ENCODE measurements around the gene CYSTM1. TPM values are rescaled to one million over a fixed set of nuclear protein-coding genes. Genes with fewer than 3 reads are reported as not detected.

The CYSTM1 gene
- total and polyA plus RNA-seq, 2 donors (not counting 3 experiments of a cell fraction or from before 2014, with no cell fraction given), result 28.9 to 41.5 TPM

DNA sequence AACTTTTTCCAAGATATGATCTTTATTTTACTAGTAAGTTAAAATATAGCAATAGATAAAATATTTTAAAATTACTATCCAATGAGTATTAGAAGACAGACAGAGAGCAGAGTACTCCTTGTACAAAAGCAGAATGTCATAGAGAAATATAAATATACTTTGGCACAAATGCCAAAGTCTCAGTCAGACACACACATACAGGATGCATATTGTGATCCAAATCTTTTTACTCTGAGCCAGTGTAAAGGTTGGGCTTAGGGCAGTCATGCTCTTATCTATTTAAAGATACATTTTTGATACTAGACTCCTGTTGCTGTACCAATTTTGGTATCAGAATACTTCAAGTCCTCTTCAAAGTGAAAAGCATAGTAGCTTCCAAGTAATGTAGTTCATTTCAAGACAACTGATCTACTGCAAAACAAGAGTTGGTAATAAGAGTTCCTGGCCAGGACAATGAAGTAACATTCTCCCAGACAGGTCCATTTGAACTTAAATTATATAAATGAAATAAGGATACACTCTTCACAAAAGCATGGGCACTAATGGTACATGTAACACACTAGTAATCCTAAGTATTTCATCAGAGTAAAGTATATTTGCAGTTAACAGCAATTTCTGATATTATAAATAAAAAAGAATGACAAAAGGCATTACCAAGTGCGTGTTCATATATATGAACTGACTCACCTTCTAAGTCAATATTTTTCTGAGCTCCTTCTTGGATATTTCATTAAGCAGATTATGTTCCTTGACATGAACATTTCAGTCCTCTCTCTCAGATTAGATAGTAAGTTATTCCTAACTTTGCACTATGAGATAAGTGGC is 117.4 kb downstream of the CYSTM1 start:
- peak overlapping the region; percentile 68 for H3K9ac ChIP-seq (replicated peaks; ENCODE audit: extremely low read depth, insufficient read depth, low read length)
- no peaks in the 10 kb centered on the region for H3K9me3 ChIP-seq (replicated peaks; ENCODE audit: control insufficient read depth, insufficient read depth, low read length)
- FAIRE-seq, result no peak
- no peak overlapping the region for H2AFZ ChIP-seq (ENCODE audit: low read depth, low read length)
- no peak for TF ChIP-seq MYC (IDR thresholded peaks at IDR 0.05; ENCODE audit: low read depth, low read length)
- TF ChIP-seq JUN (IDR thresholded peaks at IDR 0.05; ENCODE audit: borderline replicate concordance, insufficient read depth, insufficient read length, low read depth), result peak; percentile 19
- TF ChIP-seq POLR2AphosphoS5 (IDR thresholded peaks at IDR 0.05; ENCODE audit: insufficient read depth, low read depth, low read length), result no peak
- peak; percentile 25 for TF ChIP-seq GATA2 (IDR thresholded peaks at IDR 0.05; ENCODE audit: insufficient read depth, insufficient read length, low read depth, low read length)
- ChIA-PET POLR2A (interaction anchor here (1.1 kb wide), 1 partner anchor 20 kb away, joined by 3 read pairs; no protein-coding TSS in a partner anchor), CTCF (interaction anchor here (1.0 to 3.3 kb wide), 9 partner anchors 11 to 53 kb away, joined by 3 to 16 read pairs (median 5); partner anchors contain the start of genes HBEGF and PFDN1)
- dilution Hi-C loops (cut with MboI; ENCODE audit: extremely low pct_ligation_motif_present, low sequenced_read_pairs), result no loop called here
- no peaks in the 10 kb centered on the region for H3K9me1 ChIP-seq (replicated peaks; ENCODE audit: control insufficient read depth, extremely low read depth, insufficient read depth, low read length)
- intact Hi-C loops (cut with micrococcal nuclease), result loop anchor here (1.0 to 2.0 kb wide), 4 partner anchors 8 to 48 kb away; no protein-coding TSS in a partner anchor
- H3K4me3 ChIP-seq (replicated peaks in 1 of 3; ENCODE audit: insufficient read depth in 1 of 3, low read depth in 1 of 3, low read length in 3 of 3), result no peak overlapping the region
- peaks cover 2% of the 10 kb centered on the region for H4K20me1 ChIP-seq (replicated peaks; ENCODE audit: control insufficient read depth, extremely low read depth, insufficient read depth, low read length)
- peak overlapping the region; percentile 49 for H3K4me2 ChIP-seq (ENCODE audit: insufficient read depth, low read length)
- BruUV-seq (replicated peaks), result no TSS peak
- peak; percentile 79 for DNase-seq (ENCODE audit: low read depth, low spot score)
- peaks cover 60% of the 10 kb centered on the region for H3K4me1 ChIP-seq (ENCODE audit: control insufficient read depth, extremely low read depth, insufficient read depth, low read length)
- H3K27me3 ChIP-seq (ENCODE audit: control insufficient read depth in 2 of 2, insufficient read depth in 2 of 2, low read length in 2 of 2), result no peaks in the 10 kb centered on the region
- H3K36me3 ChIP-seq (ENCODE audit: control insufficient read depth in 2 of 2, extremely low read depth in 1 of 2, insufficient read depth in 2 of 2, low read length in 2 of 2), result no peaks in the 10 kb centered on the region
- H3K27ac ChIP-seq (ENCODE audit: insufficient read depth, low read depth, low read length), result peak overlapping the region; percentile 85
- peaks cover 90% of the 10 kb centered on the region for H3K79me2 ChIP-seq (ENCODE audit: control insufficient read depth, insufficient read depth, low read length)

Other genes starting within 250 kb of the CYSTM1 start
- 0.30 and 0.42 TPM in 2 replicates for gene NRG2, start 131.9 kb upstream of the CYSTM1 start, total RNA-seq
- gene NRG2, start 131.9 kb upstream of the CYSTM1 start, polyA plus RNA-seq, result 0.26 and 0.30 TPM in 2 replicates
- gene PURA, start 61.1 kb upstream of the CYSTM1 start, total RNA-seq, result 8.1 and 8.2 TPM in 2 replicates
- gene PURA, start 61.1 kb upstream of the CYSTM1 start, polyA plus RNA-seq, result 1.1 and 1.3 TPM in 2 replicates
- 2.4 and 3.3 TPM in 2 replicates for gene IGIP, start 49.3 kb upstream of the CYSTM1 start, total RNA-seq
- gene IGIP, start 49.3 kb upstream of the CYSTM1 start, polyA plus RNA-seq, result 0.62 and 0.86 TPM in 2 replicates
- 107 and 108 TPM in 2 replicates for gene PFDN1, start 127.9 kb downstream of the CYSTM1 start, total RNA-seq
- 156 and 158 TPM in 2 replicates for gene PFDN1, start 127.9 kb downstream of the CYSTM1 start, polyA plus RNA-seq
- gene HBEGF, start 171.4 kb downstream of the CYSTM1 start, total RNA-seq, result 33.2 and 35.3 TPM in 2 replicates
- 62.9 and 79.8 TPM in 2 replicates for gene HBEGF, start 171.4 kb downstream of the CYSTM1 start, polyA plus RNA-seq
- not detected in 2 replicates for gene SLC4A9, start 185.0 kb downstream of the CYSTM1 start, total RNA-seq
- gene SLC4A9, start 185.0 kb downstream of the CYSTM1 start, polyA plus RNA-seq, result not detected in 2 replicates
- gene ANKHD1, start 226.6 kb downstream of the CYSTM1 start, total RNA-seq, result 87.0 and 92.4 TPM in 2 replicates
- gene ANKHD1, start 226.6 kb downstream of the CYSTM1 start, polyA plus RNA-seq, result 54.8 and 56.1 TPM in 2 replicates